Fibroblast of pulmonary artery (primary cell): ENCODE measurements around the gene RBM11.

Source experiments
- DNase-seq: peaks from one replicate; pipeline ENCODE4 v3.0.0-alpha.2; 2010; ENCODE audit warnings: low read depth
- H3K4me3 ChIP-seq: replicated peaks from 2 replicates; pipeline ENCODE4 v1.5.1; 2011; ENCODE audit warnings: low read depth, mild to moderate bottlenecking, control low read depth, low read length, moderate library complexity
- TF ChIP-seq, protein P1 (sequence below): IDR thresholded peaks from 2 replicates; pipeline ENCODE4 v1.5.1; 2011; ENCODE audit warnings: mild to moderate bottlenecking, control low read depth, low read length, inconsistent platforms; ENCODE audit errors: missing control alignments

RBM11 gene

DNA sequence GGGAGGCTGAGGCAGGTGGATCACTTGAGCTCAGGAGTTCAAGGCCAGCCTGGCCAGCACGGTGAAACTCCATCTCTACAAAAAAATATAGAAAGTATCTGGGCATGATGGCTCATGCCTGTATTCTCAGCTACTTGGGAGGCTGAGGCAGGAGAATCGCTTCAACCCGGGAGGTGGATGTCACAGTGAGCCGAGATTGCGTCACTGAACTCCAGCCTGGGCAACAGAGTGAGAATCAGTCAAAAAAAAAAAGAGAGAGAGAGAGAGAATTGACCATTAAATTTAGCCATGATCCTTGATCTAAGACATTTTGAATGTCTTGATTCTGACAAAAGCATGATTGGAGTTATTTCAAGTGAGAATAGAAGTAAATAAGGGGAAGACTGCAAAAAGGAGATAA, 19.1 kb downstream of the RBM11 start:
- TF ChIP-seq, protein P1, sequence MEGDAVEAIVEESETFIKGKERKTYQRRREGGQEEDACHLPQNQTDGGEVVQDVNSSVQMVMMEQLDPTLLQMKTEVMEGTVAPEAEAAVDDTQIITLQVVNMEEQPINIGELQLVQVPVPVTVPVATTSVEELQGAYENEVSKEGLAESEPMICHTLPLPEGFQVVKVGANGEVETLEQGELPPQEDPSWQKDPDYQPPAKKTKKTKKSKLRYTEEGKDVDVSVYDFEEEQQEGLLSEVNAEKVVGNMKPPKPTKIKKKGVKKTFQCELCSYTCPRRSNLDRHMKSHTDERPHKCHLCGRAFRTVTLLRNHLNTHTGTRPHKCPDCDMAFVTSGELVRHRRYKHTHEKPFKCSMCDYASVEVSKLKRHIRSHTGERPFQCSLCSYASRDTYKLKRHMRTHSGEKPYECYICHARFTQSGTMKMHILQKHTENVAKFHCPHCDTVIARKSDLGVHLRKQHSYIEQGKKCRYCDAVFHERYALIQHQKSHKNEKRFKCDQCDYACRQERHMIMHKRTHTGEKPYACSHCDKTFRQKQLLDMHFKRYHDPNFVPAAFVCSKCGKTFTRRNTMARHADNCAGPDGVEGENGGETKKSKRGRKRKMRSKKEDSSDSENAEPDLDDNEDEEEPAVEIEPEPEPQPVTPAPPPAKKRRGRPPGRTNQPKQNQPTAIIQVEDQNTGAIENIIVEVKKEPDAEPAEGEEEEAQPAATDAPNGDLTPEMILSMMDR: no peak

DNA sequence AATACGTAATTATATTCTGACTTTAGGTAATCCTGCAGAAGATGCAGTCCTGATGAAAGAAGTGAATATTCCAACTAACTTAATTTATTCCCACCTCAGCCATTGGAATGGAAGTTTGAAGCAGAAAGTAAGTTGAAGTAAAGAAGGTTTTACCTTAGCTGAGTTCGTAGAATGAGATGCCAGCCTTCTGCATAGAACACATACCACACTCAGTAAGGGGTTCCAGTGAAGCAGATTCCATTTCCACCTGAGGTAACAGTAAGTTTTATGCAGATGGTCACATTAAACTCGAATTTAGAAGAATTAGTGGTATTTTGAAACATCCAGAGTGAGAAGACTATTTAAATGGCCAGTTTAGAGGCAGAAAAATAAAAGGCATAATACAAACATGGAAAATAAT, 20.2 kb downstream of the RBM11 start:
- no peak overlapping the region for H3K4me3 ChIP-seq
- TF ChIP-seq, protein P1: no peak
- no peak for DNase-seq

More for the DNA sequence above, 19.1 kb downstream of the RBM11 start:
- H3K4me3 ChIP-seq: no peak overlapping the region
- no peak for DNase-seq

DNA sequence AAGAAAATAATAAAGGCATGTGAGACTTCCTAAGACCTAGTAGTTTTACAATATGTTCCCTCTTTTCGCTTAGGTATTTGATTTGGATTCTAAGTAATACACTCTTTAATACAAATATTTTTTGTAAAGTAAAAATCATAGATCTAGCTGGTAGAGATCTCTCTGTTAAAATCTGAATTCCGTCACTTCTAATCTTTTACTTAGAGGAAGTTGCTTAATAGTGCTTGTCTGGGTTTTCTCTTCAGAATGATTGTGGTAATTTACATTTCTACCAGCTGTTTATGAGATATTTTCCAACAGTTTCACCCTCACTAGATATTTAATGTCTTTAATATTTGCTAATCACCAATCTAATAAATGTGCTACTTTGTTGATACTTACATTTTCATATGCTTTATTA, 23.3 kb downstream of the RBM11 start:
- DNase-seq: no peak
- TF ChIP-seq, protein P1: no peak

DNA sequence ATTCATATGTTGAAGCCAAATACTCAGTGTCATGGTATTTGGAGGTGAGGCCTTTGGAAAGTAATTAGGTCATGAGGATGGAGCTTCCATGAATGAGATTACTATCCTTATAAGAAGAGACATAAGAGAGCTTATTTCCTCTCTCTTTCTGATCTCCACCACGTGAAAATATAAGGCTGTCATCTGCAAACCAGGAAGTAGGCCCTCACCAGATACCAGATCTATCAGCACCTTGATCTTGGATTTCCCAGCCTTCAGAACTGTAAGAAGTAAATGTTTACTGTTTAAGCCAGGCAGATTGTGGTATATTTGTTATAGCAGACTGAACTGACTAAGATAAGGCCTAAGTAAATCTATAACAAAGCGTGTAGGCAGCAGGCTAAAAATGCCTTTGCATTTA, 25.3 kb downstream of the RBM11 start:
- no peak for DNase-seq
- TF ChIP-seq, protein P1: no peak
- no peak overlapping the region for H3K4me3 ChIP-seq

More for the DNA sequence above, 23.3 kb downstream of the RBM11 start:
- no peak overlapping the region for H3K4me3 ChIP-seq

DNA sequence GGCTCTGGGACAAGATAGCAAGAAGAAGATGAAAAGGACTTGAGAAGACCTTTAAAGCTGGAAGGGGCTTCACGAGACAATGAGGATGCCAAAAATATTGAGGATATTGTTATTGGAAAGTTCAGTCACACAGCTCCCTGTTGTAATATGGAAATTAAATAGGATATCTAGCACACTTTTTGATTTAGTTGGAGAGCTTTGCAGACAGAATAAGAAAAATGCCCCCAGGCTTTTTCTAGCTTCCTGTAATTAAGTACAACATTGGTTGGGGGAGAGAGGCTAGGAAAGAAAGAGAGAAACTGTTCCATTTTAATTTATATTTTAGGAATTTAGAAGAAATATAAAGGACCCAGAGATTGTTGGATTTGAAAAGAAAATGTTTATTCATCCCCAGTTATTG, 27.5 kb downstream of the RBM11 start:
- TF ChIP-seq, protein P1: no peak
- DNase-seq: no peak

DNA sequence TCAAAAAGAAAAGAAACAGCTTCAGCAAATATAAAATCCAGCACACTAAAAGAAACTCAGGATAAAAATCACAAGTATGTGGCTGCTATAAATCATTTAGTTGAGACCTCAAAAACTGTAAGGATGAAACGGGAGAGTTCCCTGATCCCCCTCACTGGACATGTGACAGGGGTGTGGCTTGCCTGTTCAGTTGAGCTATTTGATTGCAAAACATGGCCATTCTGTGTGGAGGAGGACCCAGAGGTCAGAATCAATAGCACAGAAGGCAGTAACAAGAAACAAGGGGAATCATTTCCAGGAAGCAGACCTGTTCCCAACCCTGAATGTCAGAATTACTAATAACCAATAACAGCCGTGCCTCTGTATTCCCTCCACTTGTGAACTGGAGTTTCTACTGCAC, 27.9 kb downstream of the RBM11 start:
- DNase-seq: no peak
- TF ChIP-seq, protein P1: no peak
- H3K4me3 ChIP-seq: no peak overlapping the region

More for the DNA sequence above, 27.5 kb downstream of the RBM11 start:
- no peak overlapping the region for H3K4me3 ChIP-seq

DNA sequence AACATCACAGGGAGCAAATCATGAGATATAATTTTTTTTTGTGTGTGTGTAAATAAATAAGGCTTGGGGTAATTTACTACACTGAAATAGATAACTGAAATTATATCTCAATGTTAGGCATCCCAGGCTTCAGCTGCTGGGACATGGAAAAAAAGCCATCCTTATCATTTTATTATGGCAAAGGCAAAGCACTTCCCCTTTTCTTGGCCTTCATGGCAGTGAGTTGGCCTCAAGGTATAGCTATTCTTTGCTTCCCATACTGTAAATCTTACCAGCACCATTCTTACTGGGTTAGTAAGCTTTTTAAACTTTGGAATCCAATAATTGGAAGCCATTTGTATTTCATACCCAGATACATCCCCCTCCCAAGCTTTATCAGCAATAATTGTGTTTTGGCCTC, 29.0 kb downstream of the RBM11 start:
- no peak for DNase-seq
- H3K4me3 ChIP-seq: no peak overlapping the region
- TF ChIP-seq, protein P1: no peak
